ENCODE data around the gene ATP6V1C2. TPM values are rescaled to one million over a fixed set of nuclear protein-coding genes. Genes with fewer than 3 reads are reported as not detected.

ATP6V1C2 gene
- total and polyA plus RNA-seq, 2 of the 4 experiments (the other 2 are of a cell fraction), result not detected

DNA sequence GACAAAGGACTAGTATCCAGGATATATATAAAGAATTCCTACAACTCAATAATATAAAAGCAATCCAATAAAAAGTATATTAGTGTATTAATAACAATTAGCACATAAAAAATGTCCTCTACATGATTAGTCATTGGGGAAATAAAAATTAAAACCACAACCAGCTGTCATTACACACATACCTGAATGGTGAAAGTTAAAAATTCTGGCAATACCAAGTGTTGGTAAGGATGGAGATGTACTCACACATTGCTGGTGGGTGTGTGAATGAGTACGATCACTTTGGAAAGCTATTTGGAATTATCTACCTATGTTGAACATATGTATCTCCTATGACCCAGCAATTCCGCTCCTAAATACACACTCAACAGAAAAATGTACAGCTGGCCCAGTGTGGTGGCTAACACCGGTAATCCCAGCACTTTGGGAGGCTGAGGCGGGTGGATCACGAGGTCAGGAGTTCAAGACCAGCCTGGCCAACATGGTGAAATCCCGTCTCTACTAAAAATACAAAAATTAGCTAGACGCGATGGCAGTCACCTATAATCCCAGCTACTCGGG lies 17.3 kb upstream of the ATP6V1C2 start:
- H2BK120ac ChIP-seq (ENCODE audit: low read depth, low read length), result no peak overlapping the region
- no peaks in the 10 kb centered on the region for H3K4me1 ChIP-seq (ENCODE audit: control insufficient read depth, insufficient read depth, low read length)
- H3K27ac ChIP-seq (ENCODE audit: insufficient read depth, low read length), result no peak overlapping the region
- H2BK5ac ChIP-seq (ENCODE audit: low read depth, low read length, poor library complexity, severe bottlenecking), result no peak overlapping the region
- no peak for TF ChIP-seq USF2 (IDR thresholded peaks at IDR 0.05; ENCODE audit: low read depth, low read length)
- TF ChIP-seq MAFK (IDR thresholded peaks at IDR 0.05; ENCODE audit: low read depth, low read length), result no peak
- TF ChIP-seq NFE2L2 (IDR thresholded peaks at IDR 0.05; ENCODE audit: low read depth, low read length), result no peak
- no peak for TF ChIP-seq RFX5 (IDR thresholded peaks at IDR 0.05; ENCODE audit: low read depth, low read length)
- no peak for TF ChIP-seq SMC3 (IDR thresholded peaks at IDR 0.05; ENCODE audit: low read depth, low read length)
- TF ChIP-seq RAD21 (IDR thresholded peaks at IDR 0.05; ENCODE audit: low read length), result no peak
- no peak for TF ChIP-seq FOS (IDR thresholded peaks at IDR 0.05; ENCODE audit: low read depth, low read length)
- TF ChIP-seq RCOR1 (IDR thresholded peaks at IDR 0.05; ENCODE audit: insufficient replicate concordance, low read length), result no peak
- no peak for TF ChIP-seq MXI1 (IDR thresholded peaks at IDR 0.05; ENCODE audit: borderline replicate concordance, low read depth, low read length)
- TF ChIP-seq, protein P1, sequence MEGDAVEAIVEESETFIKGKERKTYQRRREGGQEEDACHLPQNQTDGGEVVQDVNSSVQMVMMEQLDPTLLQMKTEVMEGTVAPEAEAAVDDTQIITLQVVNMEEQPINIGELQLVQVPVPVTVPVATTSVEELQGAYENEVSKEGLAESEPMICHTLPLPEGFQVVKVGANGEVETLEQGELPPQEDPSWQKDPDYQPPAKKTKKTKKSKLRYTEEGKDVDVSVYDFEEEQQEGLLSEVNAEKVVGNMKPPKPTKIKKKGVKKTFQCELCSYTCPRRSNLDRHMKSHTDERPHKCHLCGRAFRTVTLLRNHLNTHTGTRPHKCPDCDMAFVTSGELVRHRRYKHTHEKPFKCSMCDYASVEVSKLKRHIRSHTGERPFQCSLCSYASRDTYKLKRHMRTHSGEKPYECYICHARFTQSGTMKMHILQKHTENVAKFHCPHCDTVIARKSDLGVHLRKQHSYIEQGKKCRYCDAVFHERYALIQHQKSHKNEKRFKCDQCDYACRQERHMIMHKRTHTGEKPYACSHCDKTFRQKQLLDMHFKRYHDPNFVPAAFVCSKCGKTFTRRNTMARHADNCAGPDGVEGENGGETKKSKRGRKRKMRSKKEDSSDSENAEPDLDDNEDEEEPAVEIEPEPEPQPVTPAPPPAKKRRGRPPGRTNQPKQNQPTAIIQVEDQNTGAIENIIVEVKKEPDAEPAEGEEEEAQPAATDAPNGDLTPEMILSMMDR (conservative IDR thresholded peaks at IDR 0.05; ENCODE audit: low read depth, low read length), result no peak
- no peak for TF ChIP-seq CEBPB (IDR thresholded peaks at IDR 0.05; ENCODE audit: low read depth, low read length)
- TF ChIP-seq BHLHE40 (IDR thresholded peaks at IDR 0.05; ENCODE audit: low read depth, low read length), result no peak
- TF ChIP-seq, protein P2, sequence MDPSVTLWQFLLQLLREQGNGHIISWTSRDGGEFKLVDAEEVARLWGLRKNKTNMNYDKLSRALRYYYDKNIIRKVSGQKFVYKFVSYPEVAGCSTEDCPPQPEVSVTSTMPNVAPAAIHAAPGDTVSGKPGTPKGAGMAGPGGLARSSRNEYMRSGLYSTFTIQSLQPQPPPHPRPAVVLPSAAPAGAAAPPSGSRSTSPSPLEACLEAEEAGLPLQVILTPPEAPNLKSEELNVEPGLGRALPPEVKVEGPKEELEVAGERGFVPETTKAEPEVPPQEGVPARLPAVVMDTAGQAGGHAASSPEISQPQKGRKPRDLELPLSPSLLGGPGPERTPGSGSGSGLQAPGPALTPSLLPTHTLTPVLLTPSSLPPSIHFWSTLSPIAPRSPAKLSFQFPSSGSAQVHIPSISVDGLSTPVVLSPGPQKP (IDR thresholded peaks at IDR 0.05; ENCODE audit: borderline replicate concordance, low read depth, low read length), result no peak
- ChIA-PET POLR2A (ENCODE audit: unreplicated experiment) (no interaction called here), CTCF (no interaction called here)
- WGBS, 2 experiments (ENCODE audit: extremely low coverage in 2 of 2, insufficient read length in 1 of 2), result 59% methylated on average over 3 of the region's 9 CpGs; no CpG with 5 or more reads in 1 of the 2 experiments
- DNase-seq (no peak), ATAC-seq (ENCODE audit: low read depth) (no peak)
- H4K8ac ChIP-seq (ENCODE audit: low read depth in 2 of 2, low read length in 2 of 2), result no peak overlapping the region
- in situ Hi-C loops (cut with MboI; ENCODE audit: low sequenced_read_pairs), result no loop called here
- intact Hi-C loops (cut with micrococcal nuclease), result no loop called here
- H4K5ac ChIP-seq (ENCODE audit: low read depth, low read length), result no peak overlapping the region
- H3K14ac ChIP-seq (replicated peaks; ENCODE audit: low read depth, low read length), result no peak overlapping the region
- H4K20me1 ChIP-seq (ENCODE audit: insufficient read depth, low read length), result no peaks in the 10 kb centered on the region; the same call in 1 of the 2 replicates
- no peaks in the 10 kb centered on the region for H3K79me1 ChIP-seq (ENCODE audit: low read depth in 1 of 2, low read length in 2 of 2)
- H3K4me3 ChIP-seq (ENCODE audit: insufficient read depth, low read depth, low read length), result no peak overlapping the region
- no peak overlapping the region for H3K23ac ChIP-seq (ENCODE audit: low read depth, low read length)
- H3K9me1 ChIP-seq (ENCODE audit: insufficient read depth, low read length), result no peaks in the 10 kb centered on the region
- H3K4me2 ChIP-seq (ENCODE audit: low read depth, low read length), result no peak overlapping the region
- BruUV-seq (replicated peaks), result no TSS peak
- dilution Hi-C loops (cut with HindIII; ENCODE audit: low sequenced_read_pairs, unreplicated experiment), result no loop called here
- no peak overlapping the region for H3K9ac ChIP-seq (ENCODE audit: low read depth, low read length)
- H3K56ac ChIP-seq (ENCODE audit: extremely low read depth, insufficient read depth, low read length), result no peak overlapping the region
- no peaks in the 10 kb centered on the region for H3K36me3 ChIP-seq (ENCODE audit: control insufficient read depth, insufficient read depth, low read length)
- no peak overlapping the region for H4K91ac ChIP-seq (ENCODE audit: insufficient read depth, low read depth, low read length)
- no peak overlapping the region for H3K4ac ChIP-seq (ENCODE audit: low read depth, low read length)
- H2AK5ac ChIP-seq (ENCODE audit: low read depth, low read length), result no peak overlapping the region
- no peaks in the 10 kb centered on the region for H3K9me3 ChIP-seq (ENCODE audit: control insufficient read depth, insufficient read depth, low read length)
- H2AFZ ChIP-seq (replicated peaks; ENCODE audit: low read length, poor library complexity), result no peak overlapping the region
- no peak overlapping the region for H2AK9ac ChIP-seq (replicated peaks; ENCODE audit: low read depth, low read length, poor library complexity)
- no peak overlapping the region for H2BK20ac ChIP-seq (ENCODE audit: low read depth, low read length)
- H2BK15ac ChIP-seq (ENCODE audit: low read depth, low read length), result no peak overlapping the region
- H3K18ac ChIP-seq (ENCODE audit: low read depth, low read length), result no peak overlapping the region
- H3K27me3 ChIP-seq (ENCODE audit: control insufficient read depth, insufficient read depth, low read length), result peaks cover 24% of the 10 kb centered on the region
